ENCODE measurements around the gene STK24. TPM values are rescaled to one million over a fixed set of nuclear protein-coding genes. Genes with fewer than 3 reads are reported as not detected.
A peak's percentile ranks its signal among the peaks of the same experiment; 100 is the strongest.

Gene STK24
- polyA plus RNA-seq, 3 donors, result 14.2 to 59.8 (median 28.9) TPM

GRCh38 chr13:98547455-98547854 is 29.5 kb downstream of the STK24 start:
- H3K27ac ChIP-seq (ENCODE audit: low read depth in 1 of 2, low read length in 2 of 2), result no peak overlapping the region
- peaks cover 21 to 22% of the 10 kb centered on the region in 2 donors for H3K9me3 ChIP-seq (replicated peaks in 1 of 2; ENCODE audit: control insufficient read depth in 1 of 2, insufficient read depth in 1 of 2, low read length in 2 of 2)
- peaks cover 16 to 28% (median 22%) of the 10 kb centered on the region in 7 donors for H3K9me3 Mint-ChIP-seq
- H3K4me1 ChIP-seq (ENCODE audit: control insufficient read depth in 1 of 2, insufficient read depth in 2 of 2, low read length in 2 of 2), result peaks cover 42 to 55% of the 10 kb centered on the region in 2 donors
- no peak overlapping the region for H3K27ac Mint-ChIP-seq
- no peak for TF ChIP-seq CTCF (IDR thresholded peaks at IDR 0.05)
- intact Hi-C loops (cut with micrococcal nuclease), result no loop called here
- peaks cover 38 to 44% of the 10 kb centered on the region in 2 donors for H3K36me3 Mint-ChIP-seq
- 100% methylated on average over 3 of the region's 5 CpGs for WGBS (ENCODE audit: insufficient coverage)
- no peak overlapping the region for H3K4me3 ChIP-seq (replicated peaks in 1 of 3; ENCODE audit: low read depth in 2 of 3, low read length in 3 of 3)
- no peak overlapping the region for H2AFZ ChIP-seq (ENCODE audit: insufficient read depth, low read depth, low read length, poor library complexity, severe bottlenecking)
- H3K79me2 ChIP-seq (ENCODE audit: insufficient read depth, low read length), result peaks cover 94% of the 10 kb centered on the region
- no peak overlapping the region for H3K9ac ChIP-seq (ENCODE audit: insufficient read depth, low read length, poor library complexity, severe bottlenecking)
- H3K4me3 Mint-ChIP-seq, result no peak overlapping the region
- peaks cover 0 to 25% of the 10 kb centered on the region in 2 donors for H3K36me3 ChIP-seq (replicated peaks in 1 of 2; ENCODE audit: control insufficient read depth in 1 of 2, insufficient read depth in 2 of 2, low read length in 2 of 2)
- peaks cover 0 to 3% (median 1%) of the 10 kb centered on the region in 3 donors for H3K27me3 Mint-ChIP-seq (ENCODE audit: low read depth in 3 of 3)
- H4K20me1 ChIP-seq (ENCODE audit: insufficient read depth, low read length), result peaks cover 95% of the 10 kb centered on the region
- peaks cover 65% of the 10 kb centered on the region for H3K4me1 Mint-ChIP-seq
- H3K4me2 ChIP-seq (replicated peaks; ENCODE audit: extremely low read depth, low read length, poor library complexity, severe bottlenecking), result no peak overlapping the region
- no peak for DNase-seq
- H3K27me3 ChIP-seq (ENCODE audit: control insufficient read depth in 2 of 2, insufficient read depth in 2 of 2, low read length in 2 of 2), result no peaks in the 10 kb centered on the region

GRCh38 chr13:98546402-98546801 is 30.5 kb downstream of the STK24 start:
- H3K4me3 Mint-ChIP-seq, result no peak overlapping the region

More at GRCh38 chr13:98546402-98546801, 30.5 kb downstream of the STK24 start:
- intact Hi-C loops (cut with micrococcal nuclease), result no loop called here
- peaks cover 14 to 24% (median 20%) of the 10 kb centered on the region in 7 donors for H3K9me3 Mint-ChIP-seq
- 90% methylated on average over 3 of the region's 5 CpGs for WGBS (ENCODE audit: insufficient coverage)
- peaks cover 0 to 1% (median 1%) of the 10 kb centered on the region in 3 donors for H3K27me3 Mint-ChIP-seq (ENCODE audit: low read depth in 3 of 3)
- no peak overlapping the region for H2AFZ ChIP-seq (ENCODE audit: insufficient read depth, low read depth, low read length, poor library complexity, severe bottlenecking)
- H3K36me3 ChIP-seq (replicated peaks in 1 of 2; ENCODE audit: control insufficient read depth in 1 of 2, insufficient read depth in 2 of 2, low read length in 2 of 2), result peaks cover 0 to 20% of the 10 kb centered on the region in 2 donors
- peaks cover 15 to 18% of the 10 kb centered on the region in 2 donors for H3K9me3 ChIP-seq (replicated peaks in 1 of 2; ENCODE audit: control insufficient read depth in 1 of 2, insufficient read depth in 1 of 2, low read length in 2 of 2)
- H3K4me2 ChIP-seq (replicated peaks; ENCODE audit: extremely low read depth, low read length, poor library complexity, severe bottlenecking), result no peak overlapping the region
- TF ChIP-seq CTCF (IDR thresholded peaks at IDR 0.05), result no peak
- no peaks in the 10 kb centered on the region for H3K27me3 ChIP-seq (ENCODE audit: control insufficient read depth in 2 of 2, insufficient read depth in 2 of 2, low read length in 2 of 2)
- H3K4me1 Mint-ChIP-seq, result peaks cover 75% of the 10 kb centered on the region
- H3K9ac ChIP-seq (ENCODE audit: insufficient read depth, low read length, poor library complexity, severe bottlenecking), result no peak overlapping the region
- H3K4me1 ChIP-seq (ENCODE audit: control insufficient read depth in 1 of 2, insufficient read depth in 2 of 2, low read length in 2 of 2), result peaks cover 52 to 65% of the 10 kb centered on the region in 2 donors
- H3K36me3 Mint-ChIP-seq, result peaks cover 37 to 38% of the 10 kb centered on the region in 2 donors
- H3K4me3 ChIP-seq (replicated peaks in 1 of 3; ENCODE audit: low read depth in 2 of 3, low read length in 3 of 3), result no peak overlapping the region
- H3K79me2 ChIP-seq (ENCODE audit: insufficient read depth, low read length), result peaks cover 94% of the 10 kb centered on the region
- no peak for DNase-seq
- peak overlapping the region in 1 of 7 donors; percentile 44 for H3K27ac Mint-ChIP-seq
- no peak overlapping the region for H3K27ac ChIP-seq (ENCODE audit: low read depth in 1 of 2, low read length in 2 of 2)
- H4K20me1 ChIP-seq (ENCODE audit: insufficient read depth, low read length), result peaks cover 95% of the 10 kb centered on the region
